Stimulated activated CD4-positive, alpha-beta T cell treated with anti-CD3 and anti-CD28 coated beads, Interleukin-4, amount 100 ng/mL, for 1 hour (primary cell): ENCODE measurements around the gene MPC1.
"Not testable (repeated sequence)": the region's sequence is repeated elsewhere in the genome, so short reads cannot be mapped to it uniquely, and the experiment has no call there.

Experiments
- DNase-seq: peaks from one replicate; pipeline ENCODE4 v3.0.0-alpha.2; 2020

MPC1 gene

DNA sequence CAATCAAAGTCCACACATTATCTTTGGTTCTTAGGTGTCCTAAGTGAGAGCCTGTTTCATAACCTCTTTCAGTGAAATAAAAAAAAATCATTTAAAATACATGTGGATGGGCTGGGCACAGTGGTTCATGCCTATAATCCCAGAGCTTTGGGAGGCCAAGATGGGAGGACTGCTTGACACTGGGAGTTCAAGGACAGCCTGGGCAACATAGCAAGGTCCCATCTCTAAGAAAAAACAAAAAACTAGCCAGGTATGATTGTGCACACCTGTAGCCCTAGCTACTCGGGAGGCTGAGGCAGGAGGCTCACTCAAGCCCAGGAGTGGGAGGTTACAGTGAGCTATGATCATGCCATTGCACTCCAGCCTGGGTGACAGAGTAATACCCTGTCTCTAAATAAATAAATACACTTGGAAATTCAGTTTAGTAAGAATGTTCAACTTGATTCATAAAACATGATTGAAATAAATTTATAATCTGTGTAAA is 3.6 kb downstream of the MPC1 start:
- DNase-seq: no peak

DNA sequence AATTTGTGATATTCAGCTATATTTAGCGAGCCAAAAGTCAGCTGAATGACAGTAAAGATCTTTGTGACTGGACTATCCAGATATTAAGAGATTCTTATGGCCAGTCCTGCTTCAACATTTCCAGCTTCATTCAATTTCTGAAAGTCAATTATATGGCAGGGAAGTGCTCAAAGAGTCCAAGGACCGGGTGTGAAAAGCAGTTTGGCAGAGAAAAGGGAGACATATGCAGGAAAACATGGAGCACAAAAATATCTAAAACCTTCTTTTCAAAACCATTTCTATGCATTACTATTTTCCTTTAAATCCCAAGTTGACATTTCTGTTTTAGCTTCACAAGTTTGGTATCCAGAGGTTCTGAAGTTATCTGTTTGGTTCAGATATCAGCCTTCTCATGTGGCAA is 5.0 kb downstream of the MPC1 start:
- no peak for DNase-seq

DNA sequence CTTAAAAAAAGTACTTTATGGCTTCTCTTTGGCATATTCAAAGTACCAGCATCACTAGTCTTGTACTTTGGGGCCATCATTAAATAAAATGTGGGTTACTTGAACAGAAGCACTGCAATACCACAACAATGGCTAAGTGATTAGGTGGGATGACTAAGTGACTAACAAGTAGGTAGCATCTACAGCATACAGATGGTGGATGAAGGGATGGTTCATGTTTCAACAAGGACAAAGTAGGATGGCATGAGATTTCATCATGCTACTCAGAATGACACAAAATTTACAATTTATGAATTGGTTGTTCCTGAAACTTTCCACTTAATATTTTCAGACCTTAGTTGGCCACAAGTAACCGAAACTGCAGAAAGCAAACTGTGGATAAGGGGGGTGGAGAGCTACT is 7.7 kb downstream of the MPC1 start:
- DNase-seq: no peak

DNA sequence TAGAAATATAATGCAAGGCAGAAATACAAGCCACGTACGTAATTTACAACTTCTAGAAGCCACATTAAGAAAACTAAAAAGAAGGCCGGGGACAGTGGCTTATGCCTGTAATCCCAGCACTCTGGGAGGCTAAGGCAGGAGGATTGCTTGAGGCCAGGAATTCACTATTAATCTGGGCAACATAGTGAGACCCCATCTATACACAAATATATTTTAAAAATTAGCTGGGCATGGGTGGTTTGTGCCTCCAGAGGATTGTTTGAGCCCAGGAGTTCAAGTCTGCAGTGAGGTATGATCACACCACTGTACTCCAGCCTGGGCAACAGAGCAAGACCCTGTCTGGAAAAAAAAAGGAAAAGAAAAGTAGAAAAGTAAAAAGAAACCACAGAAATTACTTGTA is 12.3 kb downstream of the MPC1 start:
- no peak for DNase-seq

DNA sequence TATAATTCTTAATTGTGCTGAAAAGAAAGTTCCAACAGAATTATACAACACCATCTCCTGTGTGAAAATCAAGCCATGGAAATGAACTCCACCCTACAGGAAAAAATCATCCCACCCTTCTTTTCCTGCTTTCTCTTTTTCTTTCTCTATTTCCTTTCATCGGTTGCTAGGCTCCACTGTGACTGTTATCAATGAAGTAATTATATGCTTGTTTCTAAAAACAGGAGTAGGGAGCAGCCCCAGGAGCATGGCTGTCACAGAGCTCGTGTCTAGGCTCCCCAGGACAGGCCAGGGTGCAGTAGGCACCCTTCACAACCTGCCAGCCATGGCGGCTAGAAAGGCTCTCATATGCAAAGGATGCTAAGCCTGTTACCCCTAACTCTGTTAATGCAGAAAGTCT is 13.0 kb downstream of the MPC1 start:
- DNase-seq: no peak

DNA sequence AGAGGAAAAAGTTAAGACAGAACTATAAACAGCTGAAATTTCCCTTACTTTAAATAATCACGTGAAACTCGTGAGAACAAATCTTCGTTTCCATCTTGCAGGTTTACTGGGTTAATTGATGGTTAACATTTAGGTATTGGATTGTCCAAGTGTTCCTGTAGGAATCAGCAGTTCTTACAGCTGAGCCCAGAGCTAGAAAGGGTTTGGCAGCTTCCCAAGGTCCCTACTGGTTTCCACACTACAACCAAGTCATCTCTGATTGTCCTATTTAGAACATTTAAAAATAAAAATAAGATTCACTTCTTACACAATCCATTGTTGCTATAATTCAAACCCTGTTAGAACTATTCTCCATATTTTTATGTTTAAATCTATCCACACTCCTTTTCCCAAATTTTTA is 15.8 kb downstream of the MPC1 start:
- no peak for DNase-seq

DNA sequence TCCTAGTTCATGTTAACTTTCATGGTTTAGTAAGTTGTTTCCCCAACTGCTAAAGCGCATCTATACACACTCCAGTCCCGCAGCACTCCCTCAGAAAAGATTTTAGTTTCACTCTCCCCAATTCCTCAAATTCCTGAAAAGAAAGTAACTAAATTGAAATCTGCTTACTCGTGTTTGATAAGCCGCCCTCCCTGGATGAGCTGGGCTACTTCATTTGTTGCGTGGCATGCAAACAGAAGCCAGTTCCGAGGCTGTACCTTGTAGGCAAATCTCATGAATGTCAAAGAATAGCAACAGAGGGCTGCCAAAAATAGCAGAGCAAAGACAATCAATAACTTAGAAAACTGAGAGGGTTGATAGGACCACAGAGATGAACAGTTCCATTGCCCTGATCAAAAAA is 16.9 kb downstream of the MPC1 start:
- DNase-seq: no peak

DNA sequence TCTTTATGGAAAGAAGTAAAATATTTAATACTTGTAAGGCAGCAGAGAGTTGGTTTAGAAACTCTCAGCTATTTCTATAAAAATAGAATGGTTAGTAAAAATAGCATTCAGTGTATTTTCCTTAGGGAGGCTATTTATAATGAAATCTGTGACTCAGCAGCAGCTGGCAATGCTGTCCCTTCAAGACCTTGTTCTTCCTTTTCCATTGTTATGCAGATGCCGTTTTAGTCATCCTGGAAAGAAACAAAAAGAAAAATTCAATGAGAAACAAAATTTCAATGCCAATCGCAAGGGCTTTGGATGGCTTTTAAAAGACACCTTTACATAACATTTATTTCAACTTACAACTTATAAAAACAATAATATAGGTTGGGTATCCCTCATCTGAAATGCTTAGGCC is 17.5 kb downstream of the MPC1 start:
- DNase-seq: no peak

DNA sequence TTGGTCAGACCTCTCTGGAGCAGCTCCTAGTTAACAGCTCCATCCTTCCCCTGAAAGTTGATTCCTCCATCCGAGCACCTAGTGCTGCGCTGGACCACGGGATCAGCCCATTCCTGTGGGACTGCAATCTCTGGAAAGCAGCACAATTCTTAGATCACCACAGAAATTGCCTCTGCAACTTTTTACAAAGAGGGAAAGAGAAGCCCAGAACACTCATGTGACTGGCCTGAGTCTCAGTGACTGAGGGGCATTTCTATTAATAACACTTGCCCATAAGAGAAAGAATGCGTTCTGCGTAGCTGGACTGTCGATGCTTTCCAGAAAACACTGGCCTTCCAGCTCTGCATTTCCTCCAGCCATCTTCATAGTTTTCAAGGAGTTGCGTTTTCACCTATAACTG is 18.3 kb downstream of the MPC1 start:
- no peak for DNase-seq

DNA sequence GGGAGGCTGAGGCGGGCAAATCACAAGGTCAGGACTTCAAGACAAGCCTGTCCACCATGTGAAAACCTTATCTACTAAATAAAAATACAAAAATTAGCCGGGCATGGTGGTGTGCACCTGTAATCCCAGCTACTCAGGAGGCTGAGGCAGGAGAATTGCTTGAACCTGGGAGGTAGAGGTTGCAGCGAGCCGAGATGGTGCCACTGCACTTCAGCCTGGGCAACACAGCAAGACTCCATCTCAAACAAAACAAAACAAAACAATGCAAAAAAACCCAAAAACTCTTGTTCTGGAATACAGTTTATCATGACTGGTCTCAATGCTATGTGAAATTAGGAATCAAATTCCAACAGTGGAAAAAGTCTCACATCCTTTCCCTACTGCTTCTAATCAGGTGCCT is 20.3 kb downstream of the MPC1 start:
- DNase-seq: not testable (repeated sequence)

DNA sequence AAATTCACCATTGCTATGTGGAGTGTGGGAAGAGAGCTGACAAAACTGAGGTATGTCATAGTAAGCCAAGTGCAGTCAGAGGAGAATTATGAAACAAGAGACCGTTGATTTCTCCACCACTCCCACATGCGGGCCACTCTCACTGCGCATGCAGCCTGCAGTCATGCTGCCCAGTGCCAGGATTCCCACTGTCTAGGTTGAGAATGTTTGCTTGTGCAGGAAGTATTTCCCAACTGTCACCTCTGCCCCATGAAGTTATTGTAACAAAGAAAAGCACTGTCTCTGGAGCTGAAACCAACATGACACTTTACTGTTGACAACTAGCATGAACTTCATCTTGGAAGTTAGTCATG is 21.7 kb downstream of the MPC1 start:
- no peak for DNase-seq

DNA sequence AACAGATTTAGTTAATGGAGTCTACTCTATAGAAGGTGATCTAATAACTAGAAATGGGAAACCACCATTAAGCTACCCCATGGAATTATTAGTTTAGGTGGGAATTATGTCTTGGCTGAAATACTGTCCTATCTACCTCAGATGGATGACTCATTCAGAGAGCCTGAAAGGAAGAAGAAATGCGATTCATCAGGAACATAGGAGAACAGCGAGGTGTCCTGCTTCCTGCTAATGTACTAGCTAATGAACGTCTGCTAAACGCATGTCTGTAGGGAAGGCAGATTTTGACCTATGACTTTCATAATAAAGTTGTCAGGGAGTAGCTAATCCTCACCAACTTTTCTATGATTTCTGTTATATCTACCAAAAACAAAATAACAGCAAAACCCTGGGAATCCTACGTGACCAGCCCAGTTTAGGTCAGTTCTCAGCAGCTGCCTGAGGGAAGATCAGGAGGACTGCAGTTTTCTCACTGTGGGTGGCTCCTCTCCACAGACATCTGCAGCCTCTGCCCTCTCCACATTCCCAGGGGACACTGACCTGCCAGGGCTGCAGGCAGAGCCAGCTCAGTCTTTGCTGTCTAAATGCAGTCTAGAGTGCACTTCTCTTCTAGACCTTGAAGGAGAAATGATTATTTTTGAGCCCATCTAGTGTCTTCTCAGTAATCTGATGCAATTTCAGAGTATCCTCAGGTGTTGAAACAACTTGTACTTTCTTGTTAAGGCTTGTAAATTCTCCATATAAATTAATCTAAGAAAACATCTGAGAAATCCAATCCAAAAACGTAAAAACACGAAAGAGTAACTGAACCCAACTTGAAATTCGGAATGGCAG is 22.3 kb downstream of the MPC1 start:
- no peak for DNase-seq

DNA sequence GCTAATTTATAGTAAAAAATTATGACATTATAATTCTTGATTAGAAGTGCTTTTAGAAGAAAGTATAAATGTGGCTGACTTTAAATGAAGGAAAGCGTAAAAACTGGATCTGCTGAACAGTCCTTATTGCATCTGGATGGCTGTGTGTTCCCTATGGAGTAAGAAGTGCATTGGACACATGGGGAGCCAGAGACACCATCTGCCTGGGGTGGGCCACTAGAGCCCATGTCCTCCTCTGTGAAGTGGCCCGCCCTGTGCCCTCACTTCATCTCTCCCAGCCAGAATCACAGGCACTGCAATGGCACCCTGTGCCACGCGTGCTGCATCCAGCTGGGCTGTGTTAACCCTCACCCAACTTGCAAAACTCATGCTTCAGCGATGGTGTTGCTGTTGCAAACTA is 27.2 kb downstream of the MPC1 start:
- no peak for DNase-seq

DNA sequence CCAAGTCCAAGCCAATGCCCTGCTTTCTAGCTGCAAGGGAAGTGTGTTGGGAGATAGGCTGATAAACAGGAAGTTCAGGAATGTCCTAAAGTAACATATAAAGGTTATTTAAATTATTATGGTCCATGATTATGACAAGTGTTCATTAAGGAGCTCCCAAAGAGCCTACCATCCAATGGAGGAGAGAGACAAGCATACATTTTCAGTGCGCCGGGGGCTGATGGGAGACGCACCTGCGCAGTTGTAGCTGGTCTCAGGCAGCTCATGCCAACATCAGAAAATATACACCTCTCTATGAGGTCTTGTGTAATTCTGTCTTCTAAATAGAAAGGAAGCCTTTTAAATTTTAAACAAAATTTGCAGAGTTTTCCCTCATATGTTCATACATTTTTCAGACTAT is 27.8 kb downstream of the MPC1 start:
- DNase-seq: no peak

DNA sequence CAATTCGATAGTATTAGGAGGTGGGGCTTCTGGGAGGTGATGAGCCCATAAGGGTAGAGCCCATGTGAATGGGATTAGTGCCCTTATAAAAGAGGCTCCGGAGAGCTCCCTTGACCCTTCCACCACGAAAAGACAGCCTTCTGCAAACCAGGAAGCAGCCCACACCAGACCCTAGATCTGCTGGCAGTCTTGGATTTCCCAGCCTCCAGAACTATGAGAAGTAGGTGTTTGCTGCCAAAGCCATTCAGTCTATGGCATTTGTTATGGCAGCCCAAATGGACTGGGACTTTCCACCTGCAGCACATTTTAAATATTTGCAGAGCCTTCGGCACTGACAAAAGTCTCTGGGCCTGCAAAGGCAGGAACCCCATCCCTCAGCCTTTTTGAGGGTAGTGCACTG is 28.6 kb downstream of the MPC1 start:
- DNase-seq: no peak

DNA sequence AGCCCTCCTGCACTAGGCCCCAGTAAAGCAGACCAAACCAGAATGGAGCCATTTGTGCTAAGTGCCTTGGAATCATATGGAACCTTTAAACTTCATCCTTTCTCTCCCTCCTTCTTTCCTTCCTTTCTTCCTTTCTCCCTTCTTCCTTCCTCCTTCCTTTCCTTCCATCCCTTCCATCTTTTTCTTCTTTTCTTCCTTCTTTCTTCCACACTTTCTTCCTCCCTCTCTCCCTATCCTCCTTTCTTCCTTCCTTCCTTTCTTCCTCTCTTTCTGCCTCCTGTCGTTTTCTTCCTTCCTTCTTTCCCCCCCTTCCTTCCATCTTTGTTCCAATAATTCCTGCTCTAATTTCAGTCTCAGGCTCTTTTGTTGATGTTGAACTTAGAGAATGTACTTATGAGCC is 29.2 kb downstream of the MPC1 start:
- DNase-seq: no peak

DNA sequence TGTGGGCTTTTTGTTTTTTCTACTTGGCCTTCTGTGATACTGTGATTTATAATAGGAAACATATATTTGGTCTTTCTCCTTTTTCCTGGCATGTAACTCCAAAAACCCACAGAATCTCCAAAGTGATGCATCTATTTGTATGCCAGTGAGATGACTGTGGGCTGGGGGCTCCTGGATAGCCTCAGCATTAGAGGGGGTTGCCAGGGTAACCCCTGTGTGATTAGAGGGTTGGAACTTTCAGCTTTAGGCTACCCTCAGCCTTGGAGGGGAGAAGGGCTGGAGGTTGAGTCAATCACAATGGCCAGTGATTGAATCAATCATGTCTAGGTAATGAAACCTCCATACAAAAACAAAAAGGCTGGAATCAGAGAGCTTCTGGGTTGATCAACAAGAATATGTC is 29.8 kb downstream of the MPC1 start:
- DNase-seq: no peak

DNA sequence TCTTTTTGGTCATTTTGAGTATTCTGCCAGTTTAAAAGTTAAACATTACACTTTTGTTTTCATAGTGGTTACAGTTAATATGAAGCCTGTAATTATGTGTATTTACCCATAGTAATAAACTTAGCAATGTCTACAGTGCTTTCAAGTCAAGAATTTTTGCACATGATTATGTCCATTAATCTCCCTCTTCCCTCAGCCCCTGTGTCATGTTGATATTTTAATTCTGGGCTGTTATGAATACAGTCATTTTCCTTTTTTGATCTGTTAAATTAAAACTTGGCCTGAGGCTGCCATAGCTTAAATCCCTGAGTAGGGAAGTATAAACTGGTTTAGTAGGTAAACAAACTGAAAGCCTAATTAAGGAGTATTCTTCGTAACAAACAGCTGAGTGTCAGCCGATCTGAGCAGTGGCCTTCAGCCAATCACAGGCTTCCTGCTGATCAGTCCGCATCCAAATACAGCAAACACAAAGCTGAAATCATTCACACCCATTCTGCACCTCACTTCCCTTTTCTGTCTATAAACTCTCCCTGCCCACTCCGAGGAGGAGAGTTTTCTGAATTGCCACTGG is 30.9 kb downstream of the MPC1 start:
- no peak for DNase-seq

DNA sequence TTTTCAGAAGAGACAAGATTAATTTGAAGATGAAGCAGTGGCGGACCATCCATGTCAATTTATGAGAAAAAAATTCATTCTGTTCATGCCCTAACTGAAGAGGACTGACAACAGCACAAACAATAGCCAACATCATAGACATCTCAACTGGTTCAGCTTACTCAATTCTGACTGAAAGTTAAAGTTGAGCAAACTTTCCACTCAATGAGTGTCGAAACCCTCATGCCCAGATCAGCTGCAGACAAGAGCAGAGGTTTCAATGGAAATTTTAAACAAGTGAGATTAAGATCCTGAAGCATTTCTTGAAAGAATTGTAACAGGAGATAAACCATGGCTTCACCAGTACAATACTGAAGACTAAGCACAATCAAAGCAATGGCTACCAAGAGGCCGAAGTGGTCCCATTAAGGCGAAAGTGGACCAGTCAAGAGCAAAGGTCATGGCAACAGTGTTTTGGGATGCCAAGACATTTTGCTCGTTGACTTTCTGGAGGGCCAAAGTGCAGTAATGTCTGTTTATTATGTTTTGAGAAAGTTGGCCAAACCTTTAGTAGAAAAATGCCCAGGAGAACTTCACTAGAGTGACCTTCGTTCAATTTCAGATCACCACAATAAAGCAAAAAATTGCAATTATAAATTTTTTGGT is 34.3 kb downstream of the MPC1 start:
- DNase-seq: no peak

DNA sequence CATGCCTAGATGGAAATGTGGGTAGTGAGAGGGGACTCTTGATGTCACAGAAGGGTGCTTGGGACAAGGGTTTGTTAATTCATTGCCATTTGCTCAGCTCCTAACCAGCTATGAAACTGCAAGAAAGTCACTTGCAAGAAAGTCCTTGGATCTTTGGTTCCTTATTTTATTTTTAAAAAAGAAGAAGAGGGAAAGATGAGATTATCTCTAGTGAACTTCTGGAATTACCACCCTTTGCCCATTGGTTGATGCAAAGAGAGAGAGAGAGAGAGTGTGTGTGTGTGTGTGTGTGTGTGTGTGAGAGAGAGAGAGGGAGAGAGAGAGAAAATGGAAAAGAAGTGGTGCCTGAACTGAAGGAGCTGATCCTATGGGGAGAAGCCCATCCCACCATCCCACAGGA is 35.8 kb downstream of the MPC1 start:
- DNase-seq: no peak

DNA sequence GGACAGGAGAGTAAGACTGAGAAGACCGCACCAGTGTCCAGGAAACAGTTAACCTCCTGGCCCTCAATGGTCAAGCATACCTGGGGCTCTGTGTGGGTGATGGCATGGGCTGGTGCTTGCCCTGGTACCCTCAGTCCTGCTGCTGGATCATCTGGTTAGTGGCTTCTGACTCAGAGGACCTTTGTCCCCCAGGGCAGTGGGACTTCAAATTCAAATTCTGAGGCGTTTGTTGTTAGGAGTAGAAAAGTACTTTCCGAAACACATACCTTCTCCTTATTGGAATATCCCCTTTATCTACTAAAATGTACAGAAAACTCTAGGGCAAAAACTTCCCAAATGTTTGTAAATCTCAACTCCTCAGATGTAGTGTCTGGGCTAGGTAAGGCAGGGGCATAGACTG is 36.3 kb downstream of the MPC1 start:
- no peak for DNase-seq

DNA sequence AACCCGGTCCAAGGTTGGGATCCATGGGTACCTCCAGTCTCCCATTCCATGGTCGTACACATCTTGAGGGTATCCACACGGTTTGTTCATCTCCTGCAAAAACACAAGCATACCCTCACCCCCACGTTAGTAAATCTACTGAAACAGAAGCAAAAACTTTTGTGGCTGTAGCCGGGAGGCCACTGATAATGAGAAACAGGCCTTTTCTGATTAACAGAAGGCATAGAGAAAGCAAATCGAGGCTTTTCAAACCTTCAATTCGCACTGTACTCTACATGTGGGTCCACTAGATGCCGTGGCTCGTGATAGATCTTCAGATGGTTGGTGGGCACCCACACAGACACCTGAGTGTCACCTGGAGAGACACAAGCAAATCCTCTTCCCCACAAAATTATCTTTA is 37.1 kb downstream of the MPC1 start:
- DNase-seq: not testable (repeated sequence)

DNA sequence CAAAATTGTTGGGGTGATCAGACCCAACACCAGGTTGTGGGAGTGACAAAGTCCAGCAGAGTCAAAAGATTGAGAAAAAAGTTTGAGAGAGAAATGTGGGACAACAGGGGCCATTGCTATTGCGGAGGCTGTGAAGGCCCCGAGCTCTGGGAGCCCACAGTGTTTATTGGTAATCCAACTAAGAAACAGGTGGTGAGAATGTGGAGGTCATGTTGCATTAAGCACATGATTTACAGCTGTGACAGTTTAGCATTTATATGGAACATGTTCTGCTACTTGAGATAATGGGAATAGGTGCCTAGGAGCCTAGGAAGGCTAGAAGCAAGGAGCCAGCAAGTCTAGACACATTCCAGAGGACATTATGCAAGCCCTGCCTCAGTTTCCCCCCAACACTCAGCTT is 37.8 kb downstream of the MPC1 start:
- not testable (repeated sequence) for DNase-seq

DNA sequence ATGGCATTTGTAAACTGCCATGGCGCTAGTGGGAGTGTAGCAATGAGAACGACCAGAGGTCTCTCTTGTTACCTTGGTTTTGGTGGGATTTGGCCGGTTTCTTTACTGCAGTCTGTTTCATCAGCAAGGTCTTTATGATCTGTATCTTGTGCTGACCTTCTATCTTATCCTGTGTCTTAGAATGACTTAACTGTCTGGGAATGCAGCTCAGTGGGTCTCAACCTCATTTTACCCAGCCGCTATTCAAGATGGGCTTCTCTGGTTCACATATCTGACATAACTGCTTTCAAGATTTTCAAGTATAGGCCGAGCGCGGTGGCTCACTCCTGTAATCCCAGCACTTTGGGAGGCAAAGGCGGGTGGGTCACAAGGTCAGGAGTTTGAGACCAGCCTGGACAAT is 38.5 kb downstream of the MPC1 start:
- no peak for DNase-seq

DNA sequence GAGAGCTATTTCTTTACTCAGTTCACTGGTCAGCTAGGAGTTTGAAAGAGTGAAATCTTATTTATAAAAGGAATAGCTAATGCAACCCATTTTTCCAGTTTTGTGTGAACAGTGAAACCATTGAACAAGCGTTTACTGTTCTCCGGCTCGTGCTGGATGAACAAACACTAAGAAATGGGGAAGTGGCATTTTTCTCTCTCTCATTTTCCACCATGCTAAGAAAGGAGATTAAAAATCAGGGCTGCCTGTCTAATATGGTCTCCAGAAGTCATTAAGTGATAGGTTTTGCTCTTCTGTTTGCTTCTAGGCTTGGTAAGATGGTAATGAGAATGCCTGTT is 39.6 kb downstream of the MPC1 start:
- no peak for DNase-seq
